ENCODE results near the gene HIBADH.

- TF ChIP-seq CTCF (conservative IDR thresholded peaks at IDR 0.05; ENCODE audit: low read length) (no peak), EZH2phosphoT487 (IDR thresholded peaks at IDR 0.05; ENCODE audit: borderline replicate concordance) (no peak)
These were observed 130.4 kb downstream of the HIBADH start for GRCh38 chr7:27532314-27532713.

All from Loucy (cell line).